Measurements from ENCODE around the gene EYS. TPM values are rescaled to one million over a fixed set of nuclear protein-coding genes. Genes with fewer than 3 reads are reported as not detected.

EYS gene
- total RNA-seq, 4 donors from 2014 or later: 0.15 TPM; not detected in 3

DNA sequence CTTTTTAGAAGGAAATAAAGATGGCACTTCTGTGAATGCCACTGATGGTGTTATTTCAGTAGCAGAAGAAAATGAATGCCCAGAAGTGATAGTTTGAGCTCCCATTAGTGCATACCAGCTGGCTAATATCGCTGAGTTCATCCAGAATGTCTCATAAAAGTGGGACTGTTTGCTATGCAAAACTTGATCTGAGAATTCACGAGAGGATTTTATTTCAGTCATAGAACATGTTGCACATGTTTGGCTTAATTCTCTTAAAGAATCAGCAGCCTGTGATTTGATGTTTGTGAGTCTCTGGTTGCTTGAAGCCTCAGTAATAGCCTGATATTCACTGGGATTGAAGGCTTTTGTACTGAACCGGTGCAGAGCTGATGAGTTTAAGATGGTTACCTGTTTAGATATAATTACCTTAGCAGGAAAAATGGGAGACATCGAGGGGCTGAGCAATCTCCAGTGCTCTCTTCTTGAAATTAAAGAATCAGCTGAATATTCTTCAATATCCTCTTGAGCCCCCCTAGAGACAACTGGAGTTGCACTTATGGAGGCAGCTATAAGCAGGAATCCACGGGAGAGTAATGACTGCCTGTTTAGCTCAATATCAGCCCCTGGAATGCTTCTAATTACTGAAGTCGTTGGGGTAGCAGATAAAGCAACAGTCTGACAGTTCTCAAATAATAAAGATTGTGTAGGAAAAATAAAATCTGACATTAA, 1115.9 kb downstream of the EYS start:
- H3K4me3 ChIP-seq: no peak overlapping the region
- no peaks in the 10 kb centered on the region for H3K27me3 ChIP-seq
- H3K36me3 ChIP-seq: no peaks in the 10 kb centered on the region
- ATAC-seq: no peak
- H3K9me3 ChIP-seq: no peaks in the 10 kb centered on the region
- H3K4me1 ChIP-seq: no peaks in the 10 kb centered on the region
- TF ChIP-seq, protein P1, sequence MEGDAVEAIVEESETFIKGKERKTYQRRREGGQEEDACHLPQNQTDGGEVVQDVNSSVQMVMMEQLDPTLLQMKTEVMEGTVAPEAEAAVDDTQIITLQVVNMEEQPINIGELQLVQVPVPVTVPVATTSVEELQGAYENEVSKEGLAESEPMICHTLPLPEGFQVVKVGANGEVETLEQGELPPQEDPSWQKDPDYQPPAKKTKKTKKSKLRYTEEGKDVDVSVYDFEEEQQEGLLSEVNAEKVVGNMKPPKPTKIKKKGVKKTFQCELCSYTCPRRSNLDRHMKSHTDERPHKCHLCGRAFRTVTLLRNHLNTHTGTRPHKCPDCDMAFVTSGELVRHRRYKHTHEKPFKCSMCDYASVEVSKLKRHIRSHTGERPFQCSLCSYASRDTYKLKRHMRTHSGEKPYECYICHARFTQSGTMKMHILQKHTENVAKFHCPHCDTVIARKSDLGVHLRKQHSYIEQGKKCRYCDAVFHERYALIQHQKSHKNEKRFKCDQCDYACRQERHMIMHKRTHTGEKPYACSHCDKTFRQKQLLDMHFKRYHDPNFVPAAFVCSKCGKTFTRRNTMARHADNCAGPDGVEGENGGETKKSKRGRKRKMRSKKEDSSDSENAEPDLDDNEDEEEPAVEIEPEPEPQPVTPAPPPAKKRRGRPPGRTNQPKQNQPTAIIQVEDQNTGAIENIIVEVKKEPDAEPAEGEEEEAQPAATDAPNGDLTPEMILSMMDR (IDR thresholded peaks at IDR 0.05): no peak
- TF ChIP-seq POLR2A (IDR thresholded peaks at IDR 0.05) (no peak), EP300 (IDR thresholded peaks at IDR 0.05) (no peak), POLR2AphosphoS5 (IDR thresholded peaks at IDR 0.05) (no peak)
- WGBS, 2 donors (ENCODE audit: low coverage in 1 of 2): 52 to 63% methylated on average over 6 of the region's 6 CpGs
- no peak overlapping the region for H3K27ac ChIP-seq

DNA sequence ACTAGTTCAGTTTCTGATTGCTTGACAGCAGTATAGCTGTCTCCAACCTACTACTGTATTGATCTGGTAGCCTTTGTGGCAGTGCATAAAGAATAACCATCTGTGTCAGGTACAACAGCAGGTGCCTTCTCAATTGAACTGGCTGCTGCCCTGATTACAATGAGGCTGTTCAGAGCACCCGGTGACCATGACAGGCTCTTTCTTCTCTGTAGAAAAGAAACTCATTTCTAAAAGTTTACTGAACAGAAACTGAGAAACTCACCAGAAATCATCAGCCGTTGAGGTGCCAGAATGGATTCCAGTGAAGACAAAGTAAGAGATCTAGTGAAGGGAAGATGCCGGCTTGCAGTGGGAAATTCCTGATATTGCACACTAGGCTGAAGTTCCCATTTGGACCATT, 1117.1 kb downstream of the EYS start:
- H3K36me3 ChIP-seq: no peaks in the 10 kb centered on the region
- H3K4me1 ChIP-seq: no peaks in the 10 kb centered on the region
- H3K4me3 ChIP-seq: no peak overlapping the region
- H3K27ac ChIP-seq: no peak overlapping the region
- 65 to 100% methylated on average over 1 to 3 of the region's 3 CpGs for WGBS, 2 donors (ENCODE audit: low coverage in 1 of 2)
- H3K27me3 ChIP-seq: no peaks in the 10 kb centered on the region
- H3K9me3 ChIP-seq: no peaks in the 10 kb centered on the region
- ATAC-seq: no peak
- TF ChIP-seq POLR2A (IDR thresholded peaks at IDR 0.05) (no peak), POLR2AphosphoS5 (IDR thresholded peaks at IDR 0.05) (no peak), EP300 (IDR thresholded peaks at IDR 0.05) (no peak)
- TF ChIP-seq, protein P1 (IDR thresholded peaks at IDR 0.05): no peak

GRCh38 chr6:64580346-64580745, 1126.7 kb downstream of the EYS start:
- no peaks in the 10 kb centered on the region for H3K9me3 ChIP-seq
- no peak for TF ChIP-seq EP300 (IDR thresholded peaks at IDR 0.05)
- TF ChIP-seq, protein P1 (IDR thresholded peaks at IDR 0.05): no peak
- TF ChIP-seq POLR2A (IDR thresholded peaks at IDR 0.05): no peak
- no peak for TF ChIP-seq POLR2AphosphoS5 (IDR thresholded peaks at IDR 0.05)
- no peaks in the 10 kb centered on the region for H3K36me3 ChIP-seq
- H3K27me3 ChIP-seq: no peaks in the 10 kb centered on the region
- WGBS, 2 donors (ENCODE audit: low coverage in 1 of 2): 89% methylated on average over 1 of the region's 1 CpG
- no peak overlapping the region for H3K4me3 ChIP-seq
- no peak for ATAC-seq
- H3K27ac ChIP-seq: no peak overlapping the region
- no peaks in the 10 kb centered on the region for H3K4me1 ChIP-seq

DNA sequence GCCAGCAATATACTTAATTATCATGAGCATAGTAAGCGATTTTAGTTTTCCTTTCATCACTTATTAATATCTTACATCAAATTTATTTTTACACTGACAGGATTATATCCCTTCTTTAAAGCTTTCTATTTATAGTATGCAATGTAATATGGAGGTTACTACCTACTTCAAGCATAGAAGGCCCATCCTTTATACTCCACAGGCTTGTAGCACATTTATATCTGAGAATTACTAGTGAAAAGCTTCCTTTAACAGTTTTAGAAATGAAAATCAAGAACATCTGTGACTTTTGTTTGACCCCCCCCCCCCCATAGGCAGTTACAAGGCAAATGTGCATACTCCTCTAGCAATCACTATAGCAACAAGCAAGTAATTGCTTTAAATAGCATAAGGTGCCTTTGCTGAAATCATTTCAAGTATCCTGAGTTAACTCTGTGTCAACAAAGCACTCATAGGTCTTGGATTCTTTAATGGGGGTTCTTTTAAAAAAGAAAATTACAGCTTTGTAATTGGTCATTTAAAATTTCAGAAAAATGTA, 1153.7 kb downstream of the EYS start:
- H3K36me3 ChIP-seq: no peaks in the 10 kb centered on the region
- no peak overlapping the region for H3K4me3 ChIP-seq
- no peaks in the 10 kb centered on the region for H3K27me3 ChIP-seq
- no peak overlapping the region for H3K27ac ChIP-seq
- ATAC-seq: no peak
- no peaks in the 10 kb centered on the region for H3K4me1 ChIP-seq
- TF ChIP-seq EP300 (IDR thresholded peaks at IDR 0.05): no peak
- TF ChIP-seq, protein P1 (IDR thresholded peaks at IDR 0.05): no peak
- no peak for TF ChIP-seq POLR2A (IDR thresholded peaks at IDR 0.05)
- no peak for TF ChIP-seq POLR2AphosphoS5 (IDR thresholded peaks at IDR 0.05)
- peaks cover 0 to under 1% (median 0%) of the 10 kb centered on the region in 3 donors for H3K9me3 ChIP-seq
- 62 to 68% methylated on average over 1 of the region's 1 CpG for WGBS, 2 donors (ENCODE audit: low coverage in 1 of 2)

Measured in gastroesophageal sphincter (tissue), 4 donors.